Activated CD4-positive, alpha-beta T cell treated with anti-CD3 and anti-CD28 coated beads, Interleukin-2, amount 10 ng/mL, durations not matched to agents 24 days and 14 days (primary cell): Measurements from ENCODE around the gene TSPAN11. TPM values are rescaled to one million over a fixed set of nuclear protein-coding genes. Genes with fewer than 3 reads are reported as not detected.

ENCODE experiments used
- DNase-seq: peaks from one replicate; pipeline ENCODE4 v3.0.0; 2022
- H3K27ac Mint-ChIP-seq: one replicate; pipeline ENCODE4 v1.8.0; 2022; ENCODE audit warnings: mild to moderate bottlenecking, mixed read lengths
- H3K27me3 Mint-ChIP-seq: one replicate; pipeline ENCODE4 v1.8.0; 2022; ENCODE audit warnings: mixed read lengths
- H3K36me3 Mint-ChIP-seq: one replicate; pipeline ENCODE4 v1.8.0; 2022; ENCODE audit warnings: low read depth, mild to moderate bottlenecking, mixed read lengths
- H3K4me1 Mint-ChIP-seq: one replicate; pipeline ENCODE4 v1.8.0; 2021; ENCODE audit warnings: mixed read lengths
- H3K4me3 Mint-ChIP-seq: one replicate; pipeline ENCODE4 v1.8.0; 2022; ENCODE audit warnings: mild to moderate bottlenecking, moderate library complexity, mixed read lengths
- H3K9me3 Mint-ChIP-seq: one replicate; pipeline ENCODE4 v1.8.0; 2021; ENCODE audit warnings: mixed read lengths
- intact Hi-C: fragments of 100-400 bp; cut with micrococcal nuclease; formaldehyde crosslinking; loops from one replicate; pipeline ENCODE4 v1.15.1; 2023
- total RNA-seq: library from RNA; stranded (reverse); gene quantifications from 2 replicates; pipeline ENCODE4 v1.2.3, GENCODE V29; 2022

The TSPAN11 gene
- total RNA-seq, 1 donor from 2014 or later = not detected

DNA sequence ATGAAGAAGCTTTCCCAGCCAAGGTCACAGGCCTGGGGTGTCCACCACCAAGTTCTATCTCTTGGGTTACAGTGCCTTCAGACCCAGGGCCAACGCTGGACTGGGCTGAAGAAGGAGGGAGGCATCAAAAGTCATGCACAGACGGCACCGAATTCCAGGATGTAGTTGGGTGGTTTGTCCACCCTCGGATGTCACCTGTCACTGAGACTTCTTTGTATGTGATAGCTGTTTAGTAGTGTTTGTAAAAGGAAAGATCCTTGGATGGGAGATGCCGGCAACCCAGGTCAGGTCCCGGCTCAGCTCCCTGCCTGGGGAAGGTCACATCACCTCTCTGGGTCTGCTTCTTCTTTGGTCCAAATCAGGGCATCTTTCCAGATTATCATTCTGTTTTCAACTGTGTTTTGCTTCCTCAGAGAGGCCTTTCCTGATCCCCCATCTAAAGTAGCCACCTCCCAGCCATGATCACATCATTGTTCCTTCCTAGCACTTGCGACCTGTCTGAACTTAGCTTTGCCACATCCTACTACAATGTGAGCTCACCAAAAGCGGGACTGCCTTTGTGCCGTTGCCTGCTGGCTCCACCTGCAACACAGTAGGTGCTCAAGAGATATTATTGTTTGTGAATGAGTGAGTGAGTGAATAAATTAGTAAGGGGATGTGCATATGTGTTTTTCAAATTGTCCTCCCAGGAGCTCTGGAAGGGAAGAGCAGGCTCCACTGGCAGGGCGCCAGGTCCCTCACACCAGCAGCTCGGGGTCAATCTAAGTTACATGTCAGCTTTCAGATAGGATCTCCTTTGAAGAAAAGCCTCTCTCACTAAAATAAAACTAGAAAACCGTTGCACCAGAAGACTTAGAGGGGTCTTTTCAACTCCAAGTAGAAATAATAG is 2.1 kb downstream of the TSPAN11 start:
- Mint-ChIP-seq H3K9me3 (no peaks in the 10 kb centered on the region), H3K27me3 (peaks cover 45% of the 10 kb centered on the region), H3K27ac (no peak overlapping the region), H3K4me3 (no peak overlapping the region), H3K4me1 (no peaks in the 10 kb centered on the region), H3K36me3 (no peaks in the 10 kb centered on the region)
- intact Hi-C loops = no loop called here
- DNase-seq = no peak

DNA sequence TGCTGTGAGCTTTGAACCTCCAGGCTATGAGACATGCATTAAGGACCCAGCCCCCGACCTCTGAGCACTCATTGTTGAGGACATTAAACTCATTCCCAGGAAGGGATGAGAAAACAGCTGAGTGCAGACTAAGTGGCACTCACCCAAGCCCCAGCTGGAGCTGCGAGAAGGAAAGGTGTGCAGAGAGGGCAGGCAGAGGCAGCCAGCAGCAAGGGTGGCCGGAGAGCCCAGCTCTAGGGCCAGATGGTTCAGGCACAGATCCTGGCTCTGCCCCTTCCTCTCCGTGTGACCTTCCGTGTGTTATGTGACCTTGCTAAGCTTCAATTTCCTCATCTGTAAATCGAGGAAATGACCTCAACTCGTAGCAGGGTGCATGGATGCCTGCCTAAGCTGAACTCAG is 3.7 kb downstream of the TSPAN11 start:
- H3K4me3 Mint-ChIP-seq = no peak overlapping the region
- no peak for DNase-seq
- no peak overlapping the region for H3K27ac Mint-ChIP-seq

DNA sequence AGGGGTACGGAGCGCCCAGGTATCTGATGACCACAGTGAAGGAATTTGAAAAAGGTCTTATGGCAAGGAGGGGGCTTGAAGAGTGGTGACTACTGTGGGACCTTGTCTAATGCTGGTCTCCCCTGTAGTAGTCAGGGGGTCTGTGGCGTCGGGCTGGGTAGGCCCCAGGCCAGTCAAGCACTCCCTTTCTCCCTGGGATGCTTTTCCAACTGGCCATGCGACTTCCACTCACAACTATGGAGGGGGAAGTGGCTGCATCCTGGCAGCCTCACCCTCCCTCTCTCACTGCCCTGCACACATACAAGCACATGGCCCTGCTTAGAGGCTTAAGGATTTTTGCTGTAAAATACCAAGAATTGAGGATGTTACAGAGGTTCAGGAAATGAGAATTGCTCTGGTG is 4.1 kb downstream of the TSPAN11 start:
- no peak for DNase-seq
- Mint-ChIP-seq H3K27ac (no peak overlapping the region), H3K4me3 (no peak overlapping the region), H3K4me1 (no peaks in the 10 kb centered on the region), H3K36me3 (no peaks in the 10 kb centered on the region), H3K9me3 (no peaks in the 10 kb centered on the region), H3K27me3 (peaks cover 28% of the 10 kb centered on the region)
- intact Hi-C loops = no loop called here

More for the DNA sequence above, 3.7 kb downstream of the TSPAN11 start:
- intact Hi-C loops = no loop called here
- Mint-ChIP-seq H3K4me1 (no peaks in the 10 kb centered on the region), H3K27me3 (peaks cover 32% of the 10 kb centered on the region), H3K9me3 (no peaks in the 10 kb centered on the region), H3K36me3 (no peaks in the 10 kb centered on the region)

DNA sequence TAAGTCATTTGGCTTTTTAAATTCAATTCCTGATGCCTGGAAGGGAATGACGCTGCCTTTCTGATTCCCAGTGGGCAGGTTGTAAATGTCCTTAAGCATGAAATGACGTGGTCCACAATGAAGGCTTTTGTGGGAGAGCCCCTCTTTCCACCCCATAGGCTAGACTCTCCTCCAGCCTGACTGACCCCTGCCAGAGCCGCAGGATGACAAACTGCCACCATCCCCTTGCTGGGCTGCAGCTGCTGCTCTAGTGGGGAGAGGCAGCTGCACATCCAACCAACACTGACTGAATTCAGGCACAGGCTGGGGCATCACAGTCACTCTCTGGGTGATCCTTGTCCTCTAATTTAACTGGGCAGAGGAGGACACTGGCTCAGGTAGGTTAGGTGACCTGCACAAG is 6.3 kb downstream of the TSPAN11 start:
- DNase-seq = no peak
- Mint-ChIP-seq H3K36me3 (no peaks in the 10 kb centered on the region), H3K9me3 (no peaks in the 10 kb centered on the region), H3K27me3 (peaks cover 11% of the 10 kb centered on the region), H3K4me1 (no peaks in the 10 kb centered on the region), H3K27ac (no peak overlapping the region), H3K4me3 (no peak overlapping the region)
- intact Hi-C loops = no loop called here

DNA sequence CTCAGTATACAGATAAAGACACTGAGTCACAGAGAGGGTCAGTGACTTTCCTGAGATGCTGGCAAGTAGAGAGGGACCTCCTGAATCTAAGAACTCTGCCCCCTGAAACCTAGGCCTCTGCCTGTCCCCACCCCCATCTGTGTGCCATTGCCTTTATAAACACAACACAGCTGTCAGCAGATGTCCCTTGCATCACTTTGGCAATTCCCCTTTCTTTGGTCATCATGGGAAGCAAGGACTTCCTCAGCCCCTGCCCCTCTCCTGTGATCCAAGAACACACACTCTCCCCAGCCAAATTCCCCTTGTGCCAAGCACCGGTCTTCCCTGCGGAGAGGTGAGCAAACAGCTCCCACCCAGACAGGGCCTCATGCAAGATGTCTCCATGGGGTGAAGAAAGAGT is 8.3 kb downstream of the TSPAN11 start:
- Mint-ChIP-seq H3K4me3 (no peak overlapping the region), H3K27ac (no peak overlapping the region), H3K36me3 (no peaks in the 10 kb centered on the region), H3K27me3 (no peaks in the 10 kb centered on the region), H3K4me1 (no peaks in the 10 kb centered on the region), H3K9me3 (no peaks in the 10 kb centered on the region)
- DNase-seq = no peak
- intact Hi-C loops = no loop called here

DNA sequence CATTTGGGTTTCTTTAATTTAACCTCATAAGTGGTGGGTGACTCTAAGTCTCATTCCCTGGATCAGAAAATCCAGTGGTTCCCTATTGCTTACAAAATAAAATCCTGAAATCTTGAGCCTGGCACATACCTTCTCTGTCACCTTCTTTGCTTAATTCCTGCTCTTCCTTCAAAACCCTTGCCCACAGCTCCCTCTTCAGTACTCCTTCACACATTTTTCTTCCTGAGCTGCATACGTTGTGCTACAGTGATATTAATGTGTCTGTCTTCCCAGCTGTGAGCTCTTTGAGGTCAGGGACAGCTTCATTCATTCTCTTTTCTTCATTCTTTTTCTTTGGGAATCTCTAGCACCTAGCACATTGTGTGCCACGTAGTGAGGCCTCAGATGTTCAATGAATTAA is 9.5 kb downstream of the TSPAN11 start:
- H3K27ac Mint-ChIP-seq = no peak overlapping the region
- DNase-seq = no peak
- no peaks in the 10 kb centered on the region for H3K9me3 Mint-ChIP-seq
- H3K4me1 Mint-ChIP-seq = no peaks in the 10 kb centered on the region
- intact Hi-C loops = no loop called here
- no peaks in the 10 kb centered on the region for H3K36me3 Mint-ChIP-seq
- H3K4me3 Mint-ChIP-seq = no peak overlapping the region
- no peaks in the 10 kb centered on the region for H3K27me3 Mint-ChIP-seq

DNA sequence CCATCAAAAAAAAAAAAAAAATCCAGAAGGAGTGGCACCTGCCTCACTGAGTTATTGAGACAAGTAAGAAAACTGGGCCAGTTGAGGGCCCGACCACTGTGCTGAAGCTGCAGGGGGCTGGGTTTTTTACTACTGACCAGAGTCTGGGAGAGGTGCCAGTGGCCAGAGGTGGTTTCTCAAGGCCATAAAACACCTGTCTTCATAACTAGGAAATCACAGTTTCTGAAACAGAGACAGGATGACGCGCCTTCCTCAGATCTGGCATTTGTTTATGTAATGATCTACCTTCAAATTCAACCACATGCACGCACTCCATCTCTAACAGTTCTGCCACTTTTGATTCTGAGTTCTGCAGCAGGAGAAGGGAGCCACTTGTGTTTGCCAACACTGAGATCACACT is 12.7 kb downstream of the TSPAN11 start:
- intact Hi-C loops = no loop called here
- no peaks in the 10 kb centered on the region for H3K36me3 Mint-ChIP-seq
- no peaks in the 10 kb centered on the region for H3K4me1 Mint-ChIP-seq
- no peak for DNase-seq
- H3K27ac Mint-ChIP-seq = no peak overlapping the region
- H3K27me3 Mint-ChIP-seq = peaks cover under 1% of the 10 kb centered on the region
- no peaks in the 10 kb centered on the region for H3K9me3 Mint-ChIP-seq
- no peak overlapping the region for H3K4me3 Mint-ChIP-seq

DNA sequence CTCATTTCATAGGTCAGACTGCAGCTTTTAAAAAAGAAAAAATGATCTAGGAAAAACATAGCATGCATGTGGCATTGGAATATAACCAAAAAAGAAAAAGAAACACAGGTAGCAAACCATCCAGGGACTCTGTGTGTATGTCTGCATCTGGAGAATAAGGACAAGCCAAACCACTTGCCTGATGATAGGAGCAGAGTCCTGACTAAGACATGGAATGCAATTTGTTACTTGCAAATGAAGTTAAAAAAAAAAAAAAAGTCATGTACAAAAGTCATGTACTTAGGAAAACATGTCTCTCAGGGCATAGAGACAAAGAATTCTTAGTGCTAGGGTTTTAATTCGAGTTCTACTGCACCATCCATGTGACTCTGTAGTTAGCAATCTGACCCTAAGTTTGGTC is 15.9 kb downstream of the TSPAN11 start:
- DNase-seq = no peak
- Mint-ChIP-seq H3K27ac (no peak overlapping the region), H3K4me3 (no peak overlapping the region), H3K4me1 (no peaks in the 10 kb centered on the region), H3K27me3 (peaks cover 3% of the 10 kb centered on the region), H3K36me3 (no peaks in the 10 kb centered on the region), H3K9me3 (no peaks in the 10 kb centered on the region)
- intact Hi-C loops = no loop called here

DNA sequence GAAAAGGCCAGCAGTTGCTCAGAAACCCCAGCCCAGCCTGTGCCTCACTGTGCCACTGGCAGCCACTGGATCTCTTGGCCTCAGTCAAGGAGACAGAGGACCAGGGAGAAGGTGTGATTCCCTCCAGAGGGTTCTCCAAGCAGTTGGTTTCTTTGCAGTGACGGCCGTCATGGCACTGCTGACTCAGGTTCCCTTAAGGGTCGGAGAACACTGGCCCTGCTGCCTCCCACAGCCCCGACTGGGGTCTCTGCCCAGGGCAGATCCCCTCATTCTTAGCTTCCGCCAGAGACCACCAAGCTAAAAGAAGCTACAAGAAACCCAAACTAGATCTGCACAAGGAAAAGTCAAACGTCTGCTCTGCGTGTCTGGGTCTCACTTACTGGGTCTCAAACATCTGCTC is 16.4 kb downstream of the TSPAN11 start:
- Mint-ChIP-seq H3K27ac (no peak overlapping the region), H3K27me3 (peaks cover 3% of the 10 kb centered on the region), H3K4me1 (no peaks in the 10 kb centered on the region), H3K36me3 (no peaks in the 10 kb centered on the region), H3K9me3 (no peaks in the 10 kb centered on the region), H3K4me3 (no peak overlapping the region)
- no peak for DNase-seq
- intact Hi-C loops = no loop called here

DNA sequence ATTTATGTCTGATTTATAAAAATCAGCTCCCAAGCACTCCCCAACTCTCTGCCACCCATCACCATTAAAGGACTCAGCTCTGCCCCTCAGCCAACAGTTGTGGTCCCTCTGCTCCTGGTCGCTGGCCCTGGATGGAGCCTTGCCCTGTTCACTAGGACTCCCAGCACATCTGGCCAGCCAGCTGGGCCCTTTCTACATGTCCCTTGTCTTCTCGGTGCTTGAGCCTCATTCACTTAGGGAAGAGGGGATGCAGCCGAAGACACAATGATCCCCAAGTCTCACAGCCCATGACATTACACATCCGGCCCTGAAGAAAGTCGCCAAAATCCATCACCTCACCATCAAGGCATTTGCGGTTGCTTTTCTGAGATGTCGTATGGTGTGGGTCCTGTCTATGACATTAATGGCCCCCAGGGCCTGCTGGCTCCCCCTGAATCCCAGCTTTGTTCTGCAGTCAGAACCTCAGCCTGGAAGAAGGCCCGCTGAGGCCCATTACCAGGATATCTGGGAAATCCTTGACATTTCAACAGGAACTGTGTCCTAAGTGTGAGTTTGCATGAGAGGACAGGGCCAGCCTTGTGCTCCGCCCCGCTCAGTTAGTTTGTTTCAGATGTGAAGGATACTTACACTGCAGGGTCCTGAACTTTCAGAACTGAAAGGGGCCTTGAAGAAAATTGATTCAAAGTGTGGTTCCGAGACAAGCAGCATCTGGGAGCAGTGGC is 19.1 kb downstream of the TSPAN11 start:
- H3K4me1 Mint-ChIP-seq = no peaks in the 10 kb centered on the region
- no peaks in the 10 kb centered on the region for H3K9me3 Mint-ChIP-seq
- no peaks in the 10 kb centered on the region for H3K36me3 Mint-ChIP-seq
- H3K27ac Mint-ChIP-seq = no peak overlapping the region
- intact Hi-C loops = no loop called here
- peaks cover 3% of the 10 kb centered on the region for H3K27me3 Mint-ChIP-seq
- H3K4me3 Mint-ChIP-seq = no peak overlapping the region
- DNase-seq = no peak

DNA sequence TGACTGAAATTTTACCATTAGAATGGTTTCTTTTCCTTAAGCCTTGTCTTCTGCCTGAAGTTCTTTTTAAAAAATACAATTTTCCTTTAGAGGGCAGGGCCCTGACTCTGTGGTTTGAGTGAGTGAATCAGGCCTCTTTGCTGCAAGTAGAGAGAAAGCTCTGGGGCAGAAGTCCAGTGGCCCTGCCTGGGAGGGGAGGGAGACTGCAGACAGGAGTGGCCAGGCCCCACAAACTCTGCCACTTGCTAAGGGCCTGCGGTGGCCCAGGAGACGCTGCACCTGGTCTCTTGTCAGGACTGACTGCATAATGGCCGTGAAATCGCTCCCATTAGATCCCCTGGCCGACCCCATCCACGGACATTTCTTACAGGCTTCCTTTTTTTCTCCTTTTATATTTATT is 25.5 kb downstream of the TSPAN11 start:
- Mint-ChIP-seq H3K36me3 (no peaks in the 10 kb centered on the region), H3K4me1 (peaks cover 4% of the 10 kb centered on the region), H3K9me3 (no peaks in the 10 kb centered on the region), H3K4me3 (no peak overlapping the region), H3K27me3 (no peaks in the 10 kb centered on the region), H3K27ac (no peak overlapping the region)
- intact Hi-C loops = no loop called here
- DNase-seq = no peak

DNA sequence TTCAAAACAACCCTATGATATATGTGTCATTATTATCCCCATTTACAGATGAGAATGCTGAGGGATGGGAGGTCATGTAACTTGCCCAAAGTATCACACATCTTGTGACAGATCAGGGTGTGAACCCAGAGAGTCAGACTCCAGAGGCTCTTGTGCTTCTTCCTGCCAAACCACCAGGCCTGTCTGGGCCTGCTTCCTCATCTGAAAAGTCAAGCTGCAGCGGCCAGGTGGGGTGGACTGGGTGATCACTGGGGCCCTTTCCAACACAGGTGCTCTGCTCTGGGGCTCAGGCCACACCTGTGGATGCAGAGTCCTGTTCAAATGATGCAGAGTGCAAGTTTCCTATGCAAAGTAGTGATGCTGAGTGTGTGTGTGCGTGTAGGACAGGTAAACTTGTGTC is 26.7 kb downstream of the TSPAN11 start:
- DNase-seq = no peak
- H3K36me3 Mint-ChIP-seq = no peaks in the 10 kb centered on the region
- H3K4me1 Mint-ChIP-seq = peaks cover 4% of the 10 kb centered on the region
- no peaks in the 10 kb centered on the region for H3K27me3 Mint-ChIP-seq
- H3K4me3 Mint-ChIP-seq = no peak overlapping the region
- H3K27ac Mint-ChIP-seq = no peak overlapping the region
- no peaks in the 10 kb centered on the region for H3K9me3 Mint-ChIP-seq
- intact Hi-C loops = no loop called here

DNA sequence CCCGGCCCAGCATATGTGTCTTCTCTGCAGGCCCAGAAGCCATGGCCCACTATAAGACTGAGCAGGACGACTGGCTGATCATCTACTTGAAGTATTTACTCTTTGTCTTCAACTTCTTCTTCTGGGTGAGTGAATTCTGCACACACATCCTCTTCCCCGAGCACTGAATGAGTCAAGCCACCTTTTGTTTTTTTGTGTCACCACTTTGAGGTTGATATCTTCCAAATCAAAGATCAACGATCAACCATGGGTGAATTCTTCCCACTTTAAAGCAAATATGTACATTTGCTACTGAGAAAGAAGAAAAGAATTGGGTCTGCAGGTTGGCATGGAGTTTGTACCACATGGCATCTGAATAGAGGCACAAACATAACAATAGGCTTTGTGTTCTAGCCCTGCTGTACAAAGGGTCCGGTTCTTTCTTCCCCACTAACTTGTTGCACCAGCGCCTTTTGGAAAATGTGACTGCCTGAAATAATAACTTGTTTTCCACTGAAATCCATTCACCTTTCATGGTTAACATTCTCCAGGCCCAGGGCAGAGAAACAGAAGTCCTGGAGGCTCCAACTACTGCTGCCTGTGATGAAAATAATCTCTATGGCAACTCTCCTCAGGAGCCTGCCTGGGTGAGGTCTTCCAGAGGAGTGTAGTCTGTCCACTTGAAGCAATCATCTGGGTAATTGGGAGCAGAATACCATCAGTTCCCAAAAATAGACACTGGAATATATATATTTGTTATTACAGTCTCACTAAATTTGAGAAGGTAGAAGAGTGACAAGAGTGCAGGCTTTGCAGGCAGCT is 27.6 kb downstream of the TSPAN11 start:
- Mint-ChIP-seq H3K4me3 (no peak overlapping the region), H3K27me3 (no peaks in the 10 kb centered on the region), H3K36me3 (no peaks in the 10 kb centered on the region), H3K27ac (no peak overlapping the region), H3K9me3 (no peaks in the 10 kb centered on the region), H3K4me1 (peaks cover 4% of the 10 kb centered on the region)
- intact Hi-C loops = no loop called here
- DNase-seq = no peak

DNA sequence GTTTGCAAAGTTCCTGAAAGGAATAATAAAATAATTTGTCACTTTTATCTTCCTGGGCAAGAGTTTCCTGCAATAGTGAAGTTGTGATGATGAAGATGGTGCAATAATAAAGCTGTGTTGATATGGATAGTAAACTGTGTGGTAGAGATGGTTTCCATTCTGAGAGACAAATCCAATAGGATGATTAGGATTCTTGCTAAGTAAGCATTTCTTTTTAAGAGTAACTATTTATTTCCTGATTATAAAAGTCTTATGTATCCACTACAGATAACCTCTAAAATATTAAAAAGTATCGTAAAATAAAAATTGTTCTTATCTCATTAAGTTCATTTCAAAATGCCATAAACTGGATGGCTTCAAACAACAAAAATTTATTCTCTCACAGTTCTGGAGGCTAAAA is 28.7 kb downstream of the TSPAN11 start:
- Mint-ChIP-seq H3K9me3 (no peaks in the 10 kb centered on the region), H3K36me3 (no peaks in the 10 kb centered on the region), H3K27me3 (no peaks in the 10 kb centered on the region), H3K4me3 (no peak overlapping the region), H3K27ac (no peak overlapping the region), H3K4me1 (peaks cover 4% of the 10 kb centered on the region)
- intact Hi-C loops = no loop called here
- DNase-seq = no peak
